GM20000 (cell line): ENCODE results near the gene MTHFD1L.

Source experiments
- DNase-seq: peaks from one replicate; pipeline ENCODE4 v3.0.0; 2012; ENCODE audit warnings: low spot score
- TF ChIP-seq, protein P1 (sequence below): IDR thresholded peaks from 2 replicates; pipeline ENCODE4 v1.5.1; 2012; ENCODE audit warnings: mild to moderate bottlenecking, control low read depth; ENCODE audit errors: extremely low read depth, missing control alignments

The MTHFD1L gene

DNA sequence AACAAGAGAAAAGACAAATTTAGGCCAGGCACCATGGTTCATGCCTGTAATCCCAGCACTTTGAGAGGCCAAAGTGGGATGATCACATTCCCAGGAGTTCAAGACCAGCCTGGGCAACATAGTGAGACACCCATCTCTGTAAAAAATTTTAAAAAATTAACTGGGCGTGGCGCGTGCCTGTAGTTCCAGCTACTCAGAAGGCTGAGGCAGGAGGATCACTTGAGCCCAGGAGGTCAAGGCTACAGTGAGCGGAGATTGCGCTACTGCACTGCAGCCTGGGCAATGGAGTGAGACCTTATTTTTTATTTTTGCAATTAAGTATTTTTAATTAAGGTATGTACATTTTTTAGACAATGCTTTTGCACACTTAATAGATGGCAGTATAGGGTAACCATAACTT lies 3.3 kb downstream of the MTHFD1L start:
- no peak for DNase-seq
- TF ChIP-seq, protein P1, sequence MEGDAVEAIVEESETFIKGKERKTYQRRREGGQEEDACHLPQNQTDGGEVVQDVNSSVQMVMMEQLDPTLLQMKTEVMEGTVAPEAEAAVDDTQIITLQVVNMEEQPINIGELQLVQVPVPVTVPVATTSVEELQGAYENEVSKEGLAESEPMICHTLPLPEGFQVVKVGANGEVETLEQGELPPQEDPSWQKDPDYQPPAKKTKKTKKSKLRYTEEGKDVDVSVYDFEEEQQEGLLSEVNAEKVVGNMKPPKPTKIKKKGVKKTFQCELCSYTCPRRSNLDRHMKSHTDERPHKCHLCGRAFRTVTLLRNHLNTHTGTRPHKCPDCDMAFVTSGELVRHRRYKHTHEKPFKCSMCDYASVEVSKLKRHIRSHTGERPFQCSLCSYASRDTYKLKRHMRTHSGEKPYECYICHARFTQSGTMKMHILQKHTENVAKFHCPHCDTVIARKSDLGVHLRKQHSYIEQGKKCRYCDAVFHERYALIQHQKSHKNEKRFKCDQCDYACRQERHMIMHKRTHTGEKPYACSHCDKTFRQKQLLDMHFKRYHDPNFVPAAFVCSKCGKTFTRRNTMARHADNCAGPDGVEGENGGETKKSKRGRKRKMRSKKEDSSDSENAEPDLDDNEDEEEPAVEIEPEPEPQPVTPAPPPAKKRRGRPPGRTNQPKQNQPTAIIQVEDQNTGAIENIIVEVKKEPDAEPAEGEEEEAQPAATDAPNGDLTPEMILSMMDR, result no peak

DNA sequence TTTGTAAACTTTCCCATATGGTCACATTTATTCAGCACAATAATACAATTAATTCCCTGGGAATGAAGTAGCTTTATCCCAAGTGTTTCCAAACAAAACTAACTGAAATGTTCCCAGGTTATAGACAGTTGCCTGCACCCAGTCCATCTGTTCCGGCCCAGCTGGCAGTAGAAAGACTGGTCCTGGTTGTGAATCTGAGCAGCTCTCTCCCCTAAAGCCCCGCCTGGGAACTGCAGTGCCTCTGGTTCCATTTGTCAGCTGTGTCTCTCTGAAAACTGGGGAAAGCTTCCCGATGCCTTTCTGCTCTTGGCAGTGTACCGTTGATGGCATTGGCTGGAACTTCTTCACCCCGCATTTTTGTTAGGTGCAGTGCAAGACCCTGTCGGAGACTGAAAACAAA lies 8.7 kb downstream of the MTHFD1L start:
- no peak for DNase-seq
- TF ChIP-seq, protein P1, result no peak

DNA sequence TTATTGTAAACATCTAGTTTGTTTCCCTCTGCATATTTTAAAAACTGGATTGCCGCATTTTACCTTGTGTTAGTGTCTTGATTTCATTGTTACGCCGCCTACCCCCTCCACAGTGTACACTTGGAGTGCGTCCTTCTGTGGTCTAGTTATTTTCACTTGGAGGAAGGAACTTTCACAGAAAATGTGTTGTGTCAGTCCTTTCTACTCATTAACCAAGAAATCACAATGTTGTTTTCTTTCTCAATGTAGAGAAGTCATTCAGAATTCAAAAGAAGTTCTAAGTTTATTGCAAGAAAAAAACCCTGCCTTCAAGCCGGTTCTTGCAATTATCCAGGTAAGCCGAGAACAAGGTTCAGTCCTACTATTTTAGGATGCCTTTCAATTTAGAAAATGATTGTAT lies 10.3 kb downstream of the MTHFD1L start:
- TF ChIP-seq, protein P1, result no peak
- DNase-seq, result no peak

DNA sequence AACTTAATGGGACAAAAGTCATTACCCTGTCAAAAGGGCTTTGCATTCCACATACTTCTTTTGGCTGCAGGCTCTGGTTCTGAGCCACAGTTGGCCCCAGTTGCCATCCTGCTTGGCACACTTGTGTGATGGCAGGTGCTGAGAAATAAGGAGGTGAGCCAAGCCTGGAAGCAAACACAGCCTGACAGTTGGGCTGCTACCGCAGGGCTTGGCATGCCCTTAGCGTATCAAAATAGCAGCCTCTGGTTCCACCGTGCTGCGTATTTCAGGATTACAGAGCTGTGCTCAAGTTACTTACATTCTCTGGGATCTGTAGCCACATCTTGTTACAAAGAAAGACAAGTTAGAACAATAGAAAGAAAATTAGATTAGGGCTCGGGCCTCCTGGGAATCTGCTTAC lies 11.1 kb downstream of the MTHFD1L start:
- TF ChIP-seq, protein P1, result no peak
- DNase-seq, result no peak

DNA sequence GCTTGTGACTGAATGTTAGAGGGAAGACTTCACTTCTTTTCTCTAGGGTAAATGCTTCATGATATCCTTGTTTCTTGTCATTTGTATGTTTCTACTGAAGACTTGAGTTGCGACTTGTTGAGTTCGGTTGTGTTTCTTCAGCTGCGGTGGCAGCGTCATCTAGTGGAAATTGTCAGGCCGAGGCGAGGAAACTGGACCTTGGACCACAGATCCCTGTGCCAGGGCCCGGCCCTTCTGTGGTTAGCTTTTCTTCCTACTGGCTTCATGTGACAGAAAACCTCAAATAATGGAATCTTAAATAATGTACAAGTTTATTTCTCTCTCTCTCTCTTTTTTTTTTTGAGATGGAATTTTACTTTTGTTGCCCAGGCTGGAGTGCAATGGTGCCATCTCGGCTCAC lies 12.4 kb downstream of the MTHFD1L start:
- TF ChIP-seq, protein P1, result no peak
- DNase-seq, result no peak

DNA sequence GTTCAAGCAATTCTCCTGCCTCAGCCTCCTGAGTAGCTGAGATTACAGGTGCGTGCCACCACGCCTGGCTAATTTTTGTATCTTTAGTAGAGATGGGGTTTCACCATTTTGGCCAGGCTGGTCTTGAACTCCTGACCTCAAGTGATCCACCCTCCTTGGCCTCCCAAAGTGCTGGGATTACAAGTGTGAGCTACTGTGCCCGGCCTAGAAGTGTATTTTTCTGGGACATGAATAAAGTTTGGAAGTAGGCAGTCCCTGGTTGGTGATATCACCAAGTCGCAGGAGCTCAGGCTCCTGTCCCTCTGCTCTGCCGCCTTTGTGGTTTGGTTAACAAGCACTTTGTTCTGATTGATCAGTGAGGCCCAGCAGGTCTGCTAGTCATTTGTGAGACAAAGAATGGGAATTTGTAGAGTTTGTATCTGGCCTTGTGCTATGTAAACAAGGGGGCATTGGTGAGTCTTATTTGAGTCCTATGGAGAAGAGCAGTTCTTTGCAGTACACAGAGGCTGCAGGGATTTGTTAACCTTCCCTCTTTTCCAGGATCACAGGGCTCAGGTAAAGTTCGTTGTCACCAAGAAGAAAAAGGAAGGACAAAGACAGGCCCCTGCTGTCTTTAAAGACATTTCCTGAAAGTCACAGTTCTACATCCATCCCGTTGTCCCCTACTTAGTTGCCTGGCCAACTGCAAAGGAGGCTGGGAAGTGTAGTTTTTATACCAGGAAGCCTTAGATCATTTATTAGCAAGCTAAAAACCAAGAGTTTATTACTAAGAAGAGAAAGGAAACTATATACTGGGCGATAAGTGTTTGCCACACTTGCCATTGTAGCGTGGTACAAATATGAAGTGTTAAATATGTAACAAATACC lies 13.1 kb downstream of the MTHFD1L start:
- no peak for DNase-seq
- TF ChIP-seq, protein P1, result no peak

DNA sequence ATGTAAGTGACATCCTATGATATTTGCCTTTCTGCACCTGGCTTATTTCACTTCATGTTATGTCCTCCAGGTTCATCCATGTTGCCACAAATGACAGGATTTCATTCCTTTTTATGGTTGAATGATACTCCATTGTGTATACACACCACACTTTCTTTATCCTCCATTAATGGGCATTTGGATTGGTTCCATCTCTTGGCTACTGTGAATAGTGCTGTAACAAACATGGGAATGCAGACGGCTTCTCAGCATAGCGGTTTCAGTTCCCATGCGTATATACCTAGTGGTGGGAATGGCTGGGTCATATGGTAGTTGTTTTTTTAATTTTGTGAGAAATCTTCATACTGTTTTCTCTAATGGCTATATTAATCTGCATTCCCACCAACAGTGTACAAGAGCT lies 14.8 kb downstream of the MTHFD1L start:
- no peak for DNase-seq
- TF ChIP-seq, protein P1, result no peak
